K562 (cell line): ENCODE data around the gene TMEM184B. TPM values are rescaled to one million over a fixed set of nuclear protein-coding genes. Genes with fewer than 3 reads are reported as not detected.
A peak's percentile ranks its signal among the peaks of the same experiment; 100 is the strongest.

Experiments used
- ATAC-seq: fragments of 200-7000 bp; cut with Tn5 transposase; 3 replicates; pipeline ENCODE4 v1.9.1; 2020; ENCODE audit warnings: moderate library complexity
- BruUV-seq: library from RNA; stranded (reverse); fragments of 400-500 nt; replicated peaks from 2 replicates; lab custom pipeline; 2021; lab: Mats Ljungman, UMichigan
- CTCF ChIA-PET: fragments of 300-600 bp; formaldehyde crosslinking; extraction: SDS; loops from one replicate; lab custom pipeline; 2021; ENCODE audit warnings: low intra/inter-chr PET ratio; lab: Yijun Ruan, JAX
- POLR2A ChIA-PET: fragments of 300-600, 350-650 bp; sonication (Branson Sonifier 250); formaldehyde crosslinking; extraction: SDS; loops from one replicate; lab custom pipeline; 2021; ENCODE audit warnings: antibody characterized with exemption, inconsistent platforms; lab: Yijun Ruan, JAX
- DNase-seq, 4 experiments: peaks; one replicate each; pipeline versions ENCODE4 v3.0.0 to v3.0.0-alpha.2; 2011 to 2018; ENCODE audit warnings: low spot score in 3 of 4, mixed read lengths in 3 of 4; ENCODE audit errors: extremely low read depth in 1 of 4
- FAIRE-seq: peaks from 2 replicates; lab custom pipeline; 2011; peaks lifted over from hg19 to GRCh38; lab: Jason Lieb, UNC
- H2AFZ ChIP-seq: 2 replicates; pipeline ENCODE4 v1.6.0; 2011; ENCODE audit warnings: low read depth, low read length, control low read depth, inconsistent platforms
- H3K27ac ChIP-seq: fragments of 200-600 bp; 3 replicates; pipeline ENCODE4 v1.8.0; 2011; ENCODE audit warnings: low read depth, mild to moderate bottlenecking, control low read depth, inconsistent platforms, low read length, moderate library complexity, mixed read lengths; ENCODE audit errors: extremely low read depth
- H3K27me3 ChIP-seq, 2 experiments: fragments of 300-600 bp in 1 of 2; 2 replicates in 1 of 2; 3 replicates in 1 of 2; pipeline versions ENCODE4 v1.6.0 to v1.8.0; 2011; ENCODE audit warnings: inconsistent platforms in 2 of 2, low read length in 2 of 2, mild to moderate bottlenecking in 1 of 2, mixed read lengths in 1 of 2, moderate library complexity in 1 of 2; ENCODE audit not compliant: control insufficient read depth in 2 of 2, insufficient read depth in 2 of 2
- H3K36me3 ChIP-seq: fragments of 300-600 bp; 3 replicates; pipeline ENCODE4 v1.8.0; 2011; ENCODE audit warnings: mild to moderate bottlenecking, low read length, inconsistent platforms; ENCODE audit not compliant: control insufficient read depth, insufficient read depth
- H3K4me1 ChIP-seq, 2 experiments: fragments of 200-600 bp in 1 of 2; replicated peaks in 1 of 2; 2 replicates in 1 of 2; 3 replicates in 1 of 2; pipeline versions ENCODE4 v1.5.1 to v1.8.0; 2011; ENCODE audit warnings: inconsistent platforms in 2 of 2, low read length in 2 of 2, mild to moderate bottlenecking in 1 of 2, mixed read lengths in 1 of 2, moderate library complexity in 1 of 2; ENCODE audit not compliant: control insufficient read depth in 2 of 2, insufficient read depth in 2 of 2
- H3K4me2 ChIP-seq: 2 replicates; pipeline ENCODE4 v1.6.1; 2011; ENCODE audit warnings: low read length, control low read depth, inconsistent platforms, mixed read lengths; ENCODE audit not compliant: insufficient read depth
- H3K4me3 ChIP-seq: fragments of 200-600 bp; sonication (generic), shearing (Covaris generic); 2 replicates; pipeline ENCODE4 v1.5.1; 2016; ENCODE audit warnings: control low read depth, inconsistent platforms
- H3K79me2 ChIP-seq: fragments of 200-600 bp; 3 replicates; pipeline ENCODE4 v1.8.0; 2011; ENCODE audit warnings: low read length, inconsistent platforms; ENCODE audit not compliant: control insufficient read depth, insufficient read depth
- H3K9ac ChIP-seq, 2 experiments: 2 replicates each; pipeline versions ENCODE4 v1.6.0 to v1.6.1; 2011; ENCODE audit warnings: low read depth in 2 of 2, low read length in 2 of 2, control low read depth in 1 of 2, inconsistent platforms in 1 of 2, mild to moderate bottlenecking in 1 of 2, mixed read lengths in 1 of 2; ENCODE audit not compliant: insufficient read depth in 1 of 2
- H3K9me1 ChIP-seq: one replicate; pipeline ENCODE4 v1.6.0; 2011; ENCODE audit warnings: inconsistent platforms, mild to moderate bottlenecking, low read length, moderate library complexity; ENCODE audit not compliant: control insufficient read depth, insufficient read depth
- H3K9me3 ChIP-seq: replicated peaks from 2 replicates; pipeline ENCODE4 v1.5.1; 2011; ENCODE audit warnings: low read depth, low read length, inconsistent platforms; ENCODE audit not compliant: control insufficient read depth, insufficient read depth
- H4K20me1 ChIP-seq: replicated peaks from 2 replicates; pipeline ENCODE4 v1.6.1; 2011; ENCODE audit warnings: low read length, inconsistent platforms, mixed read lengths; ENCODE audit not compliant: control insufficient read depth, insufficient read depth
- CBFB ChIP-seq: sonication (generic); formaldehyde crosslinking; IDR thresholded peaks from 2 replicates; pipeline ENCODE4 v1.4.0; 2020; ENCODE audit warnings: mild to moderate bottlenecking, missing genetic modification reagents
- MECOM ChIP-seq: fragments of 250-450 bp; sonication (Bioruptor Pico); IDR thresholded peaks from 2 replicates; pipeline ENCODE4 v1.8.0; 2022; ENCODE audit warnings: inconsistent platforms
- MXI1 ChIP-seq: IDR thresholded peaks from 2 replicates; pipeline ENCODE4 v1.6.1; 2011; ENCODE audit warnings: low read depth, mild to moderate bottlenecking, improper control_type of control experiment, low read length
- PHF21A ChIP-seq: fragments of 450-650 bp; IDR thresholded peaks from 2 replicates; pipeline ENCODE4 v1.6.1; 2017; ENCODE audit warnings: low read depth, borderline replicate concordance
- RAD21 ChIP-seq, 2 experiments: fragments of 250-450 bp in 1 of 2; fragments of 450-650 bp in 1 of 2; sonication (Bioruptor Pico) in 1 of 2; formaldehyde crosslinking in 1 of 2; IDR thresholded peaks in 1 of 2; conservative IDR thresholded peaks in 1 of 2; 2 replicates each; pipeline versions ENCODE4 v1.4.0 to v1.8.0; 2020 to 2022; ENCODE audit warnings: mild to moderate bottlenecking in 2 of 2, moderate library complexity in 1 of 2
- ZBTB43 ChIP-seq: sonication (generic); formaldehyde crosslinking; IDR thresholded peaks from 2 replicates; pipeline ENCODE4 v1.8.0; 2023; ENCODE audit warnings: mild to moderate bottlenecking, missing genetic modification reagents
- ZBTB9 ChIP-seq: fragments of 450-650 bp; formaldehyde crosslinking; IDR thresholded peaks from 2 replicates; pipeline ENCODE4 v1.4.0; 2020; ENCODE audit warnings: mild to moderate bottlenecking, moderate library complexity
- WGBS: fragments of 100-300 bp; shearing (Covaris generic); methylation state at CpG from one replicate; pipeline ENCODE4 v1.1.6; 2016; ENCODE audit warnings: low coverage, mixed read lengths; ENCODE audit not compliant: insufficient coverage; ENCODE audit errors: missing lambda C conversion rate; 5-methylcytosine and 5-hydroxymethylcytosine counted together
- in situ Hi-C: fragments of 300-500 bp; cut with MboI; formaldehyde crosslinking; loops from 4 replicates; pipeline ENCODE4 v1.15.0; 2018; ENCODE audit warnings: inconsistent platforms, mixed read lengths
- intact Hi-C: fragments of 100-400 bp; cut with micrococcal nuclease; formaldehyde crosslinking; loops from 2 replicates; pipeline ENCODE4 v1.14.2; 2022
- polyA plus RNA-seq, 8 experiments: library from polyadenylated mRNA; depleted of rRNA in 4 of 8; stranded (reverse) in 5 of 8; unstranded in 3 of 8; fragments of >200 nt; fragmentation: Nextera tagmentation in 2 of 8; fragmentation: Illumina TruSeq in 1 of 8; extraction: Ambion mirVana in 2 of 8; extraction: Trizol in 1 of 8; gene quantifications; 2 replicates each; pipeline versions ENCODE4 v1.2.1 to v1.2.3, GENCODE V29; 2011 to 2014; ENCODE audit warnings: inconsistent platforms in 1 of 8, missing spikeins in 1 of 8
- total RNA-seq, 7 experiments: library from RNA; depleted of rRNA in 6 of 7; stranded (reverse); fragments of >200 nt in 6 of 7; fragmentation: Illumina TruSeq in 2 of 7; extraction: Trizol in 2 of 7; gene quantifications; 2 replicates each; pipeline versions ENCODE4 v1.2.1 to v1.2.3, GENCODE V29; 2011 to 2021; ENCODE audit warnings: low replicate concordance in 1 of 7

The TMEM184B gene
- total and polyA plus RNA-seq, 9 of the 15 experiments (the other 6 are each of a cell fraction or from before 2014, with no cell fraction given), result 0.31 to 25.1 (median 6.2) TPM

- TF ChIP-seq ZBTB43 (CRISPR knock-in tag) (no peak), MXI1 (no peak), PHF21A (no peak), CBFB (CRISPR knock-in tag) (no peak)
Observed at GRCh38 chr22:38240734-38241252, 32.0 kb downstream of the TMEM184B start (continued).

DNA sequence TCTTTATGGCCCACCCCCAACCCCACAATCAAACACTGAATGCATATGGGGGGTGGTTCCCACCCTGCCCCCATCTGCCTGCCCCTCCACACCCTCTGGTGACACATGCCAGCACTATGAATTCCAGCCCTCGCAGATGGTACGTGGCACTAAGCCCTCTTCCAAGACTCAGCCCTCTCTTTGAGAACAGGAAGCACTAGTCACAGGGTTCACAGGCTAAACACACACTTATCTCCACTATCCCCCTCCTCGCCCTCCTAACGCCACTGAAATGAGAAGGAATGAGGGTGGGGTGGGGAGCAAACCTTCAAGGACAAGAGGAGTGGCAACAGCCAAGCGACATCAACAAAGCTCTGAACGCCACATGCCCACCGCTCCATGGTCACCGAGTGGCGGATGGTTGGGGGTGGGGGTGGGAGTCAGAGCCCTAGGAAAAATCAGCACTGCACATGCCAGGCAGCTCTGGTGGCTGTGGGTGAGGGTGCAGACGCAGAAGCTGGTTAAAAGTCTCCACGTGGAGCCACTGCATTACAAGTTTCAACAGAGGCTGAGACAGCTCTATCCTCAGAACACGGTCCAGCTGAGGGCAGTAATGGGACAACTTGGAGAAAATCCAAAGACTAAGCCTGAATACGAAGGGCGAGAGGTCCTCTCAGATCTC lies 33.6 kb downstream of the TMEM184B start:
- peak overlapping the region in 1 of 2 experiments; percentile 35; a peak in 2 of 4 replicates for H3K9ac ChIP-seq
- no peak for ATAC-seq
- H3K4me1 ChIP-seq, result peaks cover 3 to 10% of the 10 kb centered on the region in 2 experiments; a peak in 3 of 5 replicates
- no peaks in the 10 kb centered on the region for H3K9me1 ChIP-seq
- in situ Hi-C loops, result no loop called here
- H2AFZ ChIP-seq, result no peak overlapping the region
- no peaks in the 10 kb centered on the region for H4K20me1 ChIP-seq
- H3K27ac ChIP-seq, result no peak overlapping the region
- FAIRE-seq, result no peak
- TF ChIP-seq MECOM (CRISPR knock-in tag), result no peak
- peak in 1 of 2 experiments; percentile 13; a peak in 1 of 4 replicates for TF ChIP-seq RAD21 (CRISPR knock-in tag; conservative IDR thresholded peaks at IDR 0.05 in 1 of 2, IDR thresholded peaks at IDR 0.05 in 1 of 2)
- TF ChIP-seq ZBTB9 (CRISPR knock-in tag), result no peak
- no peaks in the 10 kb centered on the region for H3K27me3 ChIP-seq
- H3K4me3 ChIP-seq, result no peak overlapping the region
- intact Hi-C loops, result no loop called here
- H3K9me3 ChIP-seq, result no peaks in the 10 kb centered on the region
- H3K79me2 ChIP-seq, result no peaks in the 10 kb centered on the region
- H3K4me2 ChIP-seq, result no peak overlapping the region
- ChIA-PET CTCF (no interaction called here), POLR2A (no interaction called here)
- no peak for DNase-seq
- peaks cover 15% of the 10 kb centered on the region; the same call in 2 of the 3 replicates for H3K36me3 ChIP-seq
- BruUV-seq, result no TSS peak
- WGBS, result 84% methylated on average over 10 of the region's 14 CpGs
